Measurements from ENCODE around the gene METTL23. TPM values are rescaled to one million over a fixed set of nuclear protein-coding genes. Genes with fewer than 3 reads are reported as not detected.

The METTL23 gene
- polyA plus RNA-seq, 3 donors: 37.9 to 71.3 (median 56.5) TPM

GRCh38 chr17:76714822-76715495 lies 11.7 kb upstream of the METTL23 start:
- Histone ChIP-seq H3K9me3 (replicated peaks in 1 of 2; ENCODE audit: control insufficient read depth in 1 of 2, insufficient read depth in 1 of 2, low read length in 2 of 2) (no peaks in the 10 kb centered on the region), H3K4me3 (replicated peaks in 1 of 3; ENCODE audit: low read depth in 2 of 3, low read length in 3 of 3) (peak overlapping the region in 1 of 3 experiments; percentile 45), H3K9ac (ENCODE audit: insufficient read depth, low read length, poor library complexity, severe bottlenecking) (peak overlapping the region; percentile 30), H3K4me2 (replicated peaks; ENCODE audit: extremely low read depth, low read length, poor library complexity, severe bottlenecking) (peak overlapping the region; percentile 40), H3K27me3 (ENCODE audit: control insufficient read depth in 2 of 2, insufficient read depth in 2 of 2, low read length in 2 of 2) (peaks cover 8 to 9% of the 10 kb centered on the region in 2 donors), H3K27ac (ENCODE audit: low read depth in 1 of 2, low read length in 2 of 2) (peak overlapping the region; percentile 88 to 90), H2AFZ (ENCODE audit: insufficient read depth, low read depth, low read length, poor library complexity, severe bottlenecking) (no peak overlapping the region), H3K36me3 (replicated peaks in 1 of 2; ENCODE audit: control insufficient read depth in 1 of 2, insufficient read depth in 2 of 2, low read length in 2 of 2) (peaks cover 47 to 68% of the 10 kb centered on the region in 2 donors), H3K4me1 (ENCODE audit: control insufficient read depth in 1 of 2, insufficient read depth in 2 of 2, low read length in 2 of 2) (peaks cover 40% of the 10 kb centered on the region in 2 donors), H3K79me2 (ENCODE audit: insufficient read depth, low read length) (peaks cover 3% of the 10 kb centered on the region), H4K20me1 (ENCODE audit: insufficient read depth, low read length) (peaks cover 56% of the 10 kb centered on the region)
- Mint-ChIP-seq H3K27me3 (ENCODE audit: low read depth in 3 of 3) (peaks cover 10 to 17% (median 11%) of the 10 kb centered on the region in 3 donors), H3K27ac (peak overlapping the region; percentile 94 to 98 (median 96)), H3K9me3 (peaks cover 0 to 4% (median 0%) of the 10 kb centered on the region in 7 donors), H3K4me1 (peaks cover 36% of the 10 kb centered on the region), H3K4me3 (peak overlapping the region; percentile 61 to 78), H3K36me3 (peaks cover 53 to 69% of the 10 kb centered on the region in 2 donors)
- 0% methylated on average over 1 of the region's 4 CpGs for WGBS (ENCODE audit: insufficient coverage)
- intact Hi-C loops (cut with micrococcal nuclease): loop anchor here in 1 of 2 donors (2.0 to 10.0 kb wide), 2 partner anchors 40 to 210 kb away; partner anchors contain the start of gene RHBDF2
- peak; percentile 50 to 73 (median 68) for DNase-seq
- TF ChIP-seq CTCF (IDR thresholded peaks at IDR 0.05): peak; percentile 98

GRCh38 chr17:76715496-76715830 lies 11.2 kb upstream of the METTL23 start:
- intact Hi-C loops (cut with micrococcal nuclease): loop anchor here in 1 of 2 donors (2.0 to 10.0 kb wide), 2 partner anchors 41 to 211 kb away; partner anchors contain the start of gene RHBDF2
- Histone ChIP-seq H2AFZ (ENCODE audit: insufficient read depth, low read depth, low read length, poor library complexity, severe bottlenecking) (no peak overlapping the region), H3K9ac (ENCODE audit: insufficient read depth, low read length, poor library complexity, severe bottlenecking) (peak overlapping the region; percentile 30), H3K27me3 (ENCODE audit: control insufficient read depth in 2 of 2, insufficient read depth in 2 of 2, low read length in 2 of 2) (peaks cover 6% of the 10 kb centered on the region in 2 donors), H3K36me3 (replicated peaks in 1 of 2; ENCODE audit: control insufficient read depth in 1 of 2, insufficient read depth in 2 of 2, low read length in 2 of 2) (peaks cover 52 to 73% of the 10 kb centered on the region in 2 donors), H3K4me1 (ENCODE audit: control insufficient read depth in 1 of 2, insufficient read depth in 2 of 2, low read length in 2 of 2) (peaks cover 35 to 37% of the 10 kb centered on the region in 2 donors), H3K9me3 (replicated peaks in 1 of 2; ENCODE audit: control insufficient read depth in 1 of 2, insufficient read depth in 1 of 2, low read length in 2 of 2) (no peaks in the 10 kb centered on the region), H3K79me2 (ENCODE audit: insufficient read depth, low read length) (peaks cover 3% of the 10 kb centered on the region), H4K20me1 (ENCODE audit: insufficient read depth, low read length) (peaks cover 61% of the 10 kb centered on the region), H3K4me2 (replicated peaks; ENCODE audit: extremely low read depth, low read length, poor library complexity, severe bottlenecking) (peak overlapping the region; percentile 40), H3K27ac (ENCODE audit: low read depth in 1 of 2, low read length in 2 of 2) (peak overlapping the region; percentile 88 to 90), H3K4me3 (replicated peaks in 1 of 3; ENCODE audit: low read depth in 2 of 3, low read length in 3 of 3) (peak overlapping the region in 1 of 3 experiments; percentile 45)
- Mint-ChIP-seq H3K9me3 (peaks cover 0 to 2% (median 0%) of the 10 kb centered on the region in 7 donors), H3K4me3 (peak overlapping the region in 1 of 2 donors; percentile 39), H3K36me3 (peaks cover 57 to 74% of the 10 kb centered on the region in 2 donors), H3K4me1 (peaks cover 34% of the 10 kb centered on the region), H3K27ac (peak overlapping the region; percentile 94 to 98 (median 96)), H3K27me3 (ENCODE audit: low read depth in 3 of 3) (peaks cover 7 to 14% (median 9%) of the 10 kb centered on the region in 3 donors)
- no peak for TF ChIP-seq CTCF (IDR thresholded peaks at IDR 0.05)
- DNase-seq: no peak
- WGBS (ENCODE audit: insufficient coverage): no CpG with 5 or more reads among the region's 2 CpGs

All from CD14-positive monocyte (primary cell).